OCI-LY7 (cell line): Measurements from ENCODE around the gene GYG1. TPM values are rescaled to one million over a fixed set of nuclear protein-coding genes. Genes with fewer than 3 reads are reported as not detected.

Experiments used
- BruUV-seq: library from RNA; stranded (reverse); fragments of 400-500 nt; replicated peaks from 2 replicates; lab custom pipeline; 2021; lab: Mats Ljungman, UMichigan
- CTCF ChIA-PET: fragments of 300-600 bp; sonication (Branson Sonifier 250); formaldehyde crosslinking; loops from one replicate; lab custom pipeline; 2022; ENCODE audit warnings: antibody characterized with exemption; ENCODE audit not compliant: unreplicated experiment; lab: Charles Lee
- POLR2A ChIA-PET: fragments of 300-600 bp; sonication (Branson Sonifier 250); formaldehyde crosslinking; loops from one replicate; lab custom pipeline; 2022; ENCODE audit warnings: antibody characterized with exemption; lab: Charles Lee
- DNase-seq: peaks from one replicate; pipeline ENCODE4 v3.0.0-alpha.2; 2015; ENCODE audit warnings: low spot score
- H2AFZ ChIP-seq: fragments of 200-600 bp; sonication (generic), shearing (Covaris generic); 2 replicates; pipeline ENCODE4 v1.6.1; 2014; ENCODE audit warnings: mild to moderate bottlenecking, antibody characterized with exemption, low read length, moderate library complexity
- H3K27ac ChIP-seq: fragments of 200-600 bp; sonication (generic); 2 replicates; pipeline ENCODE4 v1.5.1; 2014; ENCODE audit warnings: mixed run types, low read depth, mild to moderate bottlenecking, moderate library complexity, low read length, inconsistent platforms; ENCODE audit not compliant: poor library complexity, severe bottlenecking
- H3K36me3 ChIP-seq: fragments of 200-600 bp; sonication (generic); 2 replicates; pipeline ENCODE4 v1.6.1; 2014; ENCODE audit warnings: mild to moderate bottlenecking, antibody characterized with exemption, low read length, moderate library complexity, mixed read lengths; ENCODE audit not compliant: insufficient read depth
- H3K4me1 ChIP-seq: fragments of 200-600 bp; sonication (generic); 2 replicates; pipeline ENCODE4 v1.5.1; 2014; ENCODE audit warnings: mild to moderate bottlenecking, low read length; ENCODE audit not compliant: insufficient read depth, poor library complexity, severe bottlenecking
- H3K4me2 ChIP-seq: fragments of 200-600 bp; sonication (generic); 2 replicates; pipeline ENCODE4 v1.6.1; 2014; ENCODE audit warnings: mild to moderate bottlenecking, low read length
- H3K4me3 ChIP-seq: fragments of 200-600 bp; sonication (generic); 2 replicates; pipeline ENCODE4 v1.5.1; 2014; ENCODE audit warnings: mild to moderate bottlenecking, low read depth, low read length; ENCODE audit not compliant: poor library complexity, severe bottlenecking
- H3K79me2 ChIP-seq: fragments of 200-600 bp; sonication (generic); 2 replicates; pipeline ENCODE4 v1.6.1; 2016; ENCODE audit warnings: low read depth, mild to moderate bottlenecking, low read length, moderate library complexity, mixed read lengths; ENCODE audit not compliant: insufficient read depth
- H3K9me2 ChIP-seq: fragments of 200-600 bp; sonication (generic); 2 replicates; pipeline ENCODE4 v1.6.1; 2016; ENCODE audit warnings: mild to moderate bottlenecking, low read length, mixed read lengths; ENCODE audit not compliant: insufficient read depth
- H3K9me3 ChIP-seq: fragments of 200-600 bp; sonication (generic); 2 replicates; pipeline ENCODE4 v1.6.1; 2014; ENCODE audit warnings: mild to moderate bottlenecking, mixed run types, low read length, mixed read lengths
- H4K20me1 ChIP-seq: fragments of 200-600 bp; sonication (generic); 2 replicates; pipeline ENCODE4 v1.6.1; 2014; ENCODE audit warnings: mild to moderate bottlenecking, antibody characterized with exemption, low read length, moderate library complexity, mixed read lengths; ENCODE audit not compliant: insufficient read depth
- CTCF ChIP-seq: fragments of 200-600 bp; sonication (generic); conservative IDR thresholded peaks from 2 replicates; pipeline ENCODE4 v1.5.1; 2014; ENCODE audit warnings: mild to moderate bottlenecking, antibody characterized with exemption, low read length, moderate library complexity, mixed read lengths
- EZH2phosphoT487 ChIP-seq: fragments of 200-600 bp; sonication (generic); IDR thresholded peaks from 2 replicates; pipeline ENCODE4 v1.6.1; 2018; ENCODE audit warnings: low read depth, borderline replicate concordance, mild to moderate bottlenecking, mixed run types, antibody characterized with exemption, low read length, moderate library complexity, mixed read lengths
- intact Hi-C: fragments of 100-400 bp; cut with micrococcal nuclease; formaldehyde crosslinking; loops from one replicate; pipeline ENCODE4 v1.10.0; 2022; ENCODE audit not compliant: unreplicated experiment
- total RNA-seq, 2 experiments: library from RNA; depleted of rRNA in 1 of 2; stranded (reverse); fragments of >200 nt in 1 of 2; shearing (Covaris generic) in 1 of 2; gene quantifications; 2 replicates each; pipeline ENCODE4 v1.2.3, GENCODE V29; 2014 to 2022

The GYG1 gene
- total RNA-seq, 2 experiments from 2014 or later, result 11.5 to 53.6 TPM

DNA sequence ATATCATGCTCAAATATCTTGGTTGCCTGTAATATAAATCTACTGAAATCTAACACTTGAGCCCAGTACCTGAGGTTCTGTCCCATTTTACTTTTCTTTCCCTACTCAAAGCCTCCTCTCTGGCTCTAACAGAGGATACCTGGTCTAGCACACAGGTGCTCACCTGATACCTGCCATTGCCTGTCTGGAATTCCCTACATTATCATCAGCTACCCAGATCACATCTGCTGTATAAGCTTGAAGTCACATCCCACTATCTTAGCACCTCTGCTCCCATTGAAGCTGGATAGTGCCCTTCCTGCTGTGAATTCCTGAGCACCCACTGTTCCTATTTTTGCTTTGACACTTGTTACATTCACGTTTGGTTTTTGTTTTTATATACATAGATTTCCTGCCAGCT lies 30.5 kb downstream of the GYG1 start:
- ChIA-PET POLR2A (interaction anchor here (0.8 to 1.6 kb wide), 5 partner anchors 17 to 81 kb away, joined by 3 to 4 read pairs (median 3); no protein-coding TSS in a partner anchor), CTCF (no interaction called here)
- Histone ChIP-seq H3K4me3 (no peak overlapping the region), H3K4me2 (no peak overlapping the region), H3K9me2 (no peaks in the 10 kb centered on the region), H3K9me3 (no peaks in the 10 kb centered on the region), H4K20me1 (no peaks in the 10 kb centered on the region), H2AFZ (no peak overlapping the region), H3K4me1 (no peaks in the 10 kb centered on the region), H3K27ac (no peak overlapping the region), H3K36me3 (peaks cover 55% of the 10 kb centered on the region), H3K79me2 (no peaks in the 10 kb centered on the region)
- TF ChIP-seq EZH2phosphoT487 (no peak), CTCF (no peak)
- intact Hi-C loops, result no loop called here
- no peak for DNase-seq
- BruUV-seq, result no TSS peak

DNA sequence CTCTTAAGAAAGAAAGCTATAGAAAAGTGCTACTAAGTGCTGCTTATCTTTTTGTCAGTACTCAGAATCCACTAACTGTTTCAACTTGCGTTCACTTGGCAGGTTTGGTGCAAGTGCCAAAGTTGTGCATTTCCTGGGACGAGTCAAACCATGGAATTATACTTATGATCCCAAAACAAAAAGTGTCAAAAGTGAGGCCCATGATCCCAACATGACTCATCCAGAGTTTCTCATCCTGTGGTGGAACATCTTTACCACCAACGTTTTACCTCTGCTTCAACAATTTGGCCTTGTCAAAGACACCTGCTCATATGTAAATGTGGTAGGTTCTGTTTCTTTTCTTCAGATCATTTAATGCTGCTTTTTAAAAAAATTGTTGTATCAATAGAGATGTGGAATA lies 32.6 kb downstream of the GYG1 start:
- CTCF ChIA-PET, result no interaction called here
- Histone ChIP-seq H3K4me3 (no peak overlapping the region), H2AFZ (no peak overlapping the region), H4K20me1 (no peaks in the 10 kb centered on the region), H3K4me2 (no peak overlapping the region), H3K4me1 (no peaks in the 10 kb centered on the region), H3K27ac (no peak overlapping the region), H3K36me3 (peaks cover 73% of the 10 kb centered on the region), H3K79me2 (no peaks in the 10 kb centered on the region), H3K9me2 (no peaks in the 10 kb centered on the region), H3K9me3 (no peaks in the 10 kb centered on the region)
- intact Hi-C loops, result no loop called here
- POLR2A ChIA-PET, result no interaction called here
- no TSS peak for BruUV-seq
- TF ChIP-seq EZH2phosphoT487 (no peak), CTCF (no peak)
- DNase-seq, result peak; percentile 10

- POLR2A ChIA-PET, result interaction anchor here (1.1 to 1.4 kb wide), 3 partner anchors 16 to 50 kb away, joined by 3 read pairs; no protein-coding TSS in a partner anchor
- no peak overlapping the region for H3K4me2 ChIP-seq
- H3K9me2 ChIP-seq, result no peaks in the 10 kb centered on the region
- intact Hi-C loops, result no loop called here
- peaks cover 92% of the 10 kb centered on the region for H3K36me3 ChIP-seq
- H4K20me1 ChIP-seq, result no peaks in the 10 kb centered on the region
- TF ChIP-seq EZH2phosphoT487 (no peak), CTCF (no peak)
- no TSS peak for BruUV-seq
- H3K27ac ChIP-seq, result no peak overlapping the region
- H3K4me1 ChIP-seq, result no peaks in the 10 kb centered on the region
- no peak overlapping the region for H2AFZ ChIP-seq
- DNase-seq, result no peak
- no peaks in the 10 kb centered on the region for H3K9me3 ChIP-seq
- CTCF ChIA-PET, result no interaction called here
- no peaks in the 10 kb centered on the region for H3K79me2 ChIP-seq
- H3K4me3 ChIP-seq, result no peak overlapping the region
Observed at GRCh38 chr3:149026718-149027117, 35.4 kb downstream of the GYG1 start.
